ENCODE data around the gene UBE2Z.
A peak's percentile ranks its signal among the peaks of the same experiment; 100 is the strongest.

Gene UBE2Z

GRCh38 chr17:48927978-48928745, 20.0 kb downstream of the UBE2Z start:
- Histone ChIP-seq H3K4me1 (peaks cover 4% of the 10 kb centered on the region), H3K36me3 (peaks cover 80% of the 10 kb centered on the region), H3K4me3 (ENCODE audit: low read depth, low read length) (no peak overlapping the region), H3K27me3 (no peaks in the 10 kb centered on the region), H3K9me3 (no peaks in the 10 kb centered on the region)
- DNase-seq: no peak
- no peak for TF ChIP-seq CTCF (IDR thresholded peaks at IDR 0.05; ENCODE audit: low read depth, low read length)

- Histone ChIP-seq H3K27me3 (no peaks in the 10 kb centered on the region), H3K4me3 (ENCODE audit: low read depth, low read length) (no peak overlapping the region), H3K36me3 (peaks cover 82% of the 10 kb centered on the region), H3K9me3 (no peaks in the 10 kb centered on the region), H3K4me1 (peaks cover 4% of the 10 kb centered on the region)
- no peak for TF ChIP-seq CTCF (IDR thresholded peaks at IDR 0.05; ENCODE audit: low read depth, low read length)
- DNase-seq: no peak
Observed at GRCh38 chr17:48928876-48929811, 20.9 kb downstream of the UBE2Z start.

- Histone ChIP-seq H3K36me3 (peaks cover 81% of the 10 kb centered on the region), H3K27me3 (no peaks in the 10 kb centered on the region), H3K4me3 (ENCODE audit: low read depth, low read length) (no peak overlapping the region), H3K4me1 (peaks cover 4% of the 10 kb centered on the region), H3K9me3 (no peaks in the 10 kb centered on the region)
- no peak for TF ChIP-seq CTCF (IDR thresholded peaks at IDR 0.05; ENCODE audit: low read depth, low read length)
- no peak for DNase-seq
Observed at GRCh38 chr17:48929812-48930165, 21.6 kb downstream of the UBE2Z start.

- Histone ChIP-seq H3K27me3 (no peaks in the 10 kb centered on the region), H3K4me1 (peaks cover 4% of the 10 kb centered on the region), H3K36me3 (peaks cover 82% of the 10 kb centered on the region), H3K4me3 (ENCODE audit: low read depth, low read length) (no peak overlapping the region), H3K9me3 (no peaks in the 10 kb centered on the region)
- DNase-seq: peak; percentile 39
- no peak for TF ChIP-seq CTCF (IDR thresholded peaks at IDR 0.05; ENCODE audit: low read depth, low read length)
Observed at GRCh38 chr17:48930435-48930873, 22.2 kb downstream of the UBE2Z start.

- Histone ChIP-seq H3K9me3 (no peaks in the 10 kb centered on the region), H3K4me3 (ENCODE audit: low read depth, low read length) (no peak overlapping the region), H3K36me3 (peaks cover 76% of the 10 kb centered on the region), H3K4me1 (peaks cover 4% of the 10 kb centered on the region), H3K27me3 (no peaks in the 10 kb centered on the region)
- TF ChIP-seq CTCF (IDR thresholded peaks at IDR 0.05; ENCODE audit: low read depth, low read length): no peak
- DNase-seq: no peak
Observed at GRCh38 chr17:48933035-48933434, 24.8 kb downstream of the UBE2Z start.

All from BE2C (cell line).